SU-DHL-6 (cell line): ENCODE measurements around the gene PFDN5.

ENCODE experiments used
- H2AFZ ChIP-seq: fragments of 200-600 bp; sonication (generic); 2 replicates; pipeline ENCODE4 v1.6.1; 2014; ENCODE audit warnings: low read depth, mild to moderate bottlenecking, moderate library complexity, mixed read lengths, antibody characterized with exemption, low read length; ENCODE audit not compliant: severe bottlenecking
- H3F3A ChIP-seq: fragments of 200-600 bp; shearing (Covaris generic); 2 replicates; pipeline ENCODE4 v1.6.0; 2016; ENCODE audit warnings: antibody characterized with exemption, mild to moderate bottlenecking; ENCODE audit not compliant: insufficient read depth
- H3K27ac ChIP-seq: fragments of 200-600 bp; sonication (generic); 2 replicates; pipeline ENCODE4 v1.5.1; 2016; ENCODE audit warnings: low read depth, mild to moderate bottlenecking, low read length, moderate library complexity, mixed read lengths
- H3K27me3 ChIP-seq: fragments of 200-600 bp; sonication (generic), shearing (Covaris generic); 2 replicates; pipeline ENCODE4 v1.6.0; 2014; ENCODE audit warnings: mild to moderate bottlenecking, low read length
- H3K36me3 ChIP-seq: fragments of 200-600 bp; sonication (generic); 2 replicates; pipeline ENCODE4 v1.6.1; 2014; ENCODE audit warnings: mild to moderate bottlenecking, low read length, mixed read lengths
- H3K4me2 ChIP-seq: fragments of 300-600, 200-600 bp; shearing (Covaris generic), sonication (generic); 2 replicates; pipeline ENCODE4 v1.6.0; 2014; ENCODE audit warnings: low read length, low read depth, mild to moderate bottlenecking; ENCODE audit not compliant: poor library complexity, severe bottlenecking
- H3K4me3 ChIP-seq: fragments of 200-600 bp; sonication (generic); 2 replicates; pipeline ENCODE4 v1.5.1; 2014; ENCODE audit warnings: antibody characterized with exemption, low read length, mild to moderate bottlenecking, mixed read lengths; ENCODE audit not compliant: insufficient read depth, poor library complexity, severe bottlenecking
- H3K79me2 ChIP-seq: fragments of 200-600 bp; sonication (generic); 2 replicates; pipeline ENCODE4 v1.6.1; 2014; ENCODE audit warnings: mild to moderate bottlenecking, low read length, moderate library complexity; ENCODE audit not compliant: insufficient read depth
- H3K9ac ChIP-seq: fragments of 200-600 bp; sonication (generic); 2 replicates; pipeline ENCODE4 v1.7.0; 2014; ENCODE audit warnings: mild to moderate bottlenecking, low read length
- H3K9me2 ChIP-seq: fragments of 200-600 bp; sonication (generic); replicated peaks from 2 replicates; pipeline ENCODE4 v1.6.1; 2014; ENCODE audit warnings: low read length; ENCODE audit not compliant: insufficient read depth
- H3K9me3 ChIP-seq: fragments of 200-600 bp; sonication (generic); 2 replicates; pipeline ENCODE4 v1.6.1; 2014; ENCODE audit warnings: low read length, mixed read lengths; ENCODE audit not compliant: insufficient read depth
- H4K20me1 ChIP-seq: fragments of 200-600 bp; sonication (generic); 2 replicates; pipeline ENCODE4 v1.6.1; 2014; ENCODE audit warnings: low read depth, mild to moderate bottlenecking, antibody characterized with exemption, low read length, moderate library complexity, mixed read lengths
- CTCF ChIP-seq: fragments of 200-600 bp; sonication (generic); IDR thresholded peaks from one replicate; pipeline ENCODE4 v1.5.1; 2017; ENCODE audit warnings: antibody characterized with exemption, mild to moderate bottlenecking, low read length, moderate library complexity; ENCODE audit not compliant: insufficient read depth, poor library complexity, severe bottlenecking
- EZH2phosphoT487 ChIP-seq: fragments of 200-600 bp; sonication (generic), shearing (Covaris generic); conservative IDR thresholded peaks from 2 replicates; pipeline ENCODE4 v1.6.1; 2018; ENCODE audit warnings: mild to moderate bottlenecking, antibody characterized with exemption, low read length, moderate library complexity, mixed read lengths

Gene PFDN5

GRCh38 chr12:53258541-53259539, 36.5 kb upstream of the PFDN5 start:
- H3K9me2 ChIP-seq = no peaks in the 10 kb centered on the region
- H3K27me3 ChIP-seq = no peaks in the 10 kb centered on the region
- H3K36me3 ChIP-seq = no peaks in the 10 kb centered on the region
- H3K9me3 ChIP-seq = no peaks in the 10 kb centered on the region
- H4K20me1 ChIP-seq = no peaks in the 10 kb centered on the region
- TF ChIP-seq CTCF = no peak
- TF ChIP-seq EZH2phosphoT487 = no peak
- H3F3A ChIP-seq = peaks cover 3% of the 10 kb centered on the region; the same call in 1 of the 2 replicates
- H2AFZ ChIP-seq = no peak overlapping the region
- H3K9ac ChIP-seq = no peak overlapping the region
- no peaks in the 10 kb centered on the region for H3K79me2 ChIP-seq
- no peak overlapping the region for H3K27ac ChIP-seq
- H3K4me2 ChIP-seq = no peak overlapping the region
- H3K4me3 ChIP-seq = no peak overlapping the region

GRCh38 chr12:53259891-53260290, 35.5 kb upstream of the PFDN5 start:
- Histone ChIP-seq H2AFZ (no peak overlapping the region), H3K4me3 (no peak overlapping the region), H3K9me3 (no peaks in the 10 kb centered on the region), H4K20me1 (no peaks in the 10 kb centered on the region), H3K36me3 (no peaks in the 10 kb centered on the region), H3F3A (peaks cover 3% of the 10 kb centered on the region; the same call in 1 of the 2 replicates), H3K79me2 (no peaks in the 10 kb centered on the region), H3K27ac (no peak overlapping the region), H3K27me3 (no peaks in the 10 kb centered on the region), H3K4me2 (no peak overlapping the region), H3K9ac (no peak overlapping the region), H3K9me2 (no peaks in the 10 kb centered on the region)
- TF ChIP-seq CTCF (no peak), EZH2phosphoT487 (no peak)

- TF ChIP-seq CTCF (no peak), EZH2phosphoT487 (no peak)
- H3K79me2 ChIP-seq = peaks cover 27% of the 10 kb centered on the region
- no peaks in the 10 kb centered on the region for H4K20me1 ChIP-seq
- no peak overlapping the region for H3K4me3 ChIP-seq
- peaks cover 3% of the 10 kb centered on the region; the same call in 1 of the 2 replicates for H3K36me3 ChIP-seq
- no peaks in the 10 kb centered on the region for H3K27me3 ChIP-seq
- H3K27ac ChIP-seq = no peak overlapping the region
- H3K9me3 ChIP-seq = no peaks in the 10 kb centered on the region
- H3K9ac ChIP-seq = no peak overlapping the region
- 0 out of 2 replicates have a peak, but pooled peaks cover 3% of the 10 kb centered on the region for H3F3A ChIP-seq
- H3K9me2 ChIP-seq = no peaks in the 10 kb centered on the region
- H2AFZ ChIP-seq = no peak overlapping the region
- H3K4me2 ChIP-seq = no peak overlapping the region
Observed at GRCh38 chr12:53265783-53266182, 29.6 kb upstream of the PFDN5 start.
